Ovary (tissue), 9 donors: ENCODE data around the gene AQP12A. TPM values are rescaled to one million over a fixed set of nuclear protein-coding genes. Genes with fewer than 3 reads are reported as not detected.

Experiments
- DNase-seq, 5 donors: peaks; one replicate each; pipeline ENCODE4 v3.0.0-alpha.2; 2019 to 2020
- H3K27ac ChIP-seq, 2 donors: fragments of 200-600 bp; one replicate each; pipeline versions ENCODE4 v1.5.1 to v1.8.0; 2019 to 2022
- H3K27me3 ChIP-seq: fragments of 200-600 bp; one replicate; pipeline ENCODE4 v1.8.0; 2022
- H3K36me3 ChIP-seq: fragments of 200-600 bp; sonication (generic); one replicate; pipeline ENCODE4 v1.5.1; 2019
- H3K4me1 ChIP-seq: one replicate; pipeline ENCODE4 v1.8.1; 2013; ENCODE audit warnings: mild to moderate bottlenecking, moderate library complexity; ENCODE audit not compliant: insufficient read depth
- H3K4me3 ChIP-seq: fragments of 200-600 bp; sonication (generic); one replicate; pipeline ENCODE4 v1.5.1; 2017
- H3K9me3 ChIP-seq, 2 donors: fragments of 200-600 bp in 1 of 2; sonication (generic) in 1 of 2; one replicate each; pipeline versions ENCODE4 v1.5.1 to v1.8.1; 2013 to 2019; ENCODE audit warnings: mild to moderate bottlenecking in 1 of 2, moderate library complexity in 1 of 2
- EP300 ChIP-seq: sonication (generic); formaldehyde crosslinking; IDR thresholded peaks from one replicate; pipeline ENCODE4 v1.6.1; 2017; ENCODE audit warnings: antibody characterized with exemption
- POLR2A ChIP-seq: fragments of 450-650 bp; IDR thresholded peaks from one replicate; pipeline ENCODE4 v1.6.1; 2017; ENCODE audit warnings: antibody characterized with exemption, mild to moderate bottlenecking, moderate library complexity
- WGBS, 3 donors: extraction: QIAGEN DNeasy Blood & Tissue Kit in 1 of 3; methylation state at CpG; one replicate each; pipeline versions ENCODE4 v1.1.5 to v1.1.7; 2013 to 2017; 5-methylcytosine and 5-hydroxymethylcytosine counted together
- intact Hi-C, 4 donors: fragments of 100-400 bp; cut with DNase I; formaldehyde crosslinking; loops; one replicate each; pipeline versions ENCODE4 v1.11.0 to v1.15.1; 2022 to 2023
- polyA plus RNA-seq, 2 donors: library from polyadenylated mRNA; stranded (reverse); fragments of 200-250 nt in 1 of 2; fragments of 350-450 nt in 1 of 2; fragmentation: Illumina TruSeq in 1 of 2; extraction: RNeasy Lipid Tissue Mini Kit (QIAGEN cat#74804) in 1 of 2; gene quantifications; one replicate each; pipeline ENCODE4 v1.2.3, GENCODE V29; 2013 to 2014
- total RNA-seq, 7 donors: library from RNA; depleted of rRNA in 2 of 7; stranded (reverse); fragments of >200 nt in 2 of 7; fragmentation: NEBNext Ultra II Directional in 3 of 7; extraction: Animal tissue kit (Norgen Biotek cat#: 25700) in 3 of 7; gene quantifications; one replicate each; pipeline versions ENCODE4 v1.1.0 to v1.2.4, GENCODE V29; 2016 to 2023
- TF ChIP-seq, protein P1 (sequence below), 3 donors: fragments of 450-650 bp in 2 of 3; fragments of 200-600 bp in 1 of 3; IDR thresholded peaks; one replicate each; pipeline versions ENCODE4 v1.5.1 to v1.8.0; 2016 to 2022; ENCODE audit warnings: antibody characterized with exemption in 3 of 3, mild to moderate bottlenecking in 1 of 3
- donor health status: DM: no; HTN: no; CAD: no; lungs with moderate emphysema.
- donor health status: DM: no; HTN: no; CAD: no.
- donor health status: Bipolar disorder and iron deficiency.
- donor health status: DM: yes; HTN: yes; CAD: no.
- donor health status: DM: no; HTN: no; CAD: no.
- donor health status: DM: yes; HTN: yes; CAD: no.

The AQP12A gene
- total and polyA plus RNA-seq, 9 donors, result not detected

GRCh38 chr2:240643811-240644150 lies 47.9 kb upstream of the AQP12A start:
- Histone ChIP-seq H3K4me3 (no peak overlapping the region), H3K27me3 (no peaks in the 10 kb centered on the region), H3K4me1 (no peaks in the 10 kb centered on the region), H3K9me3 (no peaks in the 10 kb centered on the region), H3K27ac (no peak overlapping the region), H3K36me3 (no peaks in the 10 kb centered on the region)
- DNase-seq, result no peak
- 75 to 79% (median 77%) methylated on average over 15 of the region's 15 CpGs for WGBS, 3 donors
- TF ChIP-seq, protein P1, sequence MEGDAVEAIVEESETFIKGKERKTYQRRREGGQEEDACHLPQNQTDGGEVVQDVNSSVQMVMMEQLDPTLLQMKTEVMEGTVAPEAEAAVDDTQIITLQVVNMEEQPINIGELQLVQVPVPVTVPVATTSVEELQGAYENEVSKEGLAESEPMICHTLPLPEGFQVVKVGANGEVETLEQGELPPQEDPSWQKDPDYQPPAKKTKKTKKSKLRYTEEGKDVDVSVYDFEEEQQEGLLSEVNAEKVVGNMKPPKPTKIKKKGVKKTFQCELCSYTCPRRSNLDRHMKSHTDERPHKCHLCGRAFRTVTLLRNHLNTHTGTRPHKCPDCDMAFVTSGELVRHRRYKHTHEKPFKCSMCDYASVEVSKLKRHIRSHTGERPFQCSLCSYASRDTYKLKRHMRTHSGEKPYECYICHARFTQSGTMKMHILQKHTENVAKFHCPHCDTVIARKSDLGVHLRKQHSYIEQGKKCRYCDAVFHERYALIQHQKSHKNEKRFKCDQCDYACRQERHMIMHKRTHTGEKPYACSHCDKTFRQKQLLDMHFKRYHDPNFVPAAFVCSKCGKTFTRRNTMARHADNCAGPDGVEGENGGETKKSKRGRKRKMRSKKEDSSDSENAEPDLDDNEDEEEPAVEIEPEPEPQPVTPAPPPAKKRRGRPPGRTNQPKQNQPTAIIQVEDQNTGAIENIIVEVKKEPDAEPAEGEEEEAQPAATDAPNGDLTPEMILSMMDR (IDR thresholded peaks at IDR 0.05), result no peak
- TF ChIP-seq POLR2A, result no peak
- TF ChIP-seq EP300, result no peak
- intact Hi-C loops, result no loop called here

DNA sequence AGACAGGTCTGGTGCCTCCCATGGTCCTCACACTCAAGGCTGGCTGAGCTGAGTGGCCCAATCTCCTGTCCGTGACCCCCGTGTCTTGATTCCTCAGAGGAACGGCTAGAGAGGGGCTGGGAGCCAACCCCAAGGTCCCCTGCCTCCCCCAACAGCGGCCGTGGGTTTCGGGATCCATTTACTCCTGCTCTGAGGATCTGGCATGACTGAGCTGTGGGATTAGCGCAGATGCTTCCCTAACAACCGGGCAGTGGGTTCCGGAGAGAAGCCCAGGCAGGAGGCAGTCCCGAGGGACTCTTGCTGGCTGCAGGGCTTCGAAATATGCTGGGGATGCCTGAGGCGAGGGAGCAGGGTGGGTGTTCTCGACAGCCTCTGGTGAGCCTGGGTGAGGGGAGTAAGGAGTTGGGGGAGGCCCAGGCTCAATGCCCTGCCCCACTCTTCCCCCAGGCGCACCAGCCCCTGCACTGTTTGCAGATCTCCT lies 47.5 kb upstream of the AQP12A start:
- intact Hi-C loops, result no loop called here
- Histone ChIP-seq H3K4me3 (no peak overlapping the region), H3K36me3 (no peaks in the 10 kb centered on the region), H3K27ac (no peak overlapping the region), H3K27me3 (no peaks in the 10 kb centered on the region), H3K4me1 (no peaks in the 10 kb centered on the region), H3K9me3 (no peaks in the 10 kb centered on the region)
- DNase-seq, result no peak
- TF ChIP-seq POLR2A (no peak), EP300 (no peak)
- TF ChIP-seq, protein P1 (IDR thresholded peaks at IDR 0.05), result no peak
- 37 to 44% (median 40%) methylated on average over 11 to 14 of the region's 14 CpGs for WGBS, 3 donors

DNA sequence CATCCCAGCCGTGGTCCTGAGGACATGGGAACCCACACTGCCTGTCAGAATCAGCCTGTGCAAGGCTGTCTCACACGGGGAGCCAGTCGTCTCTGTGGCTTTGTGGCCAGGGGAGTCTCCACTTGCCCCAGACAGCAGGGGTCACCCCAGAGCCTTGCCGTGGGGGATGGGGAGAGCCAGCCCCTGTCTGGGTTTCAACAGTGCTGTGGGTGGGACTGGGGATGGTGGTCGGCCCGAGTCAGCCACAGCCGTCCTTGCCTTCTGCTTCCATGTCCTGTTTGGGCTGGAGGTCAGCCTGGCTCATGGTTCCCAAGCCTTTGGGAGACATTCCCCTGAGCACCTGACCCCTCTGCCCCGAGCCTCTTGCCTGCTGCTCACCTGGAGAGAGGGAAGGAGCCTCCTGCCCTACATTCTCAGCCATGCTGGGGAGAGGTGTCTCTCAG lies 46.8 kb upstream of the AQP12A start:
- 44 to 55% (median 46%) methylated on average over 6 to 8 of the region's 8 CpGs for WGBS, 3 donors
- H3K27me3 ChIP-seq, result no peaks in the 10 kb centered on the region

GRCh38 chr2:240645346-240645745 lies 46.3 kb upstream of the AQP12A start:
- H3K9me3 ChIP-seq, result no peaks in the 10 kb centered on the region
- intact Hi-C loops, result no loop called here
- WGBS, 3 donors, result 80 to 90% (median 82%) methylated on average over 10 of the region's 10 CpGs
- H3K27ac ChIP-seq, result no peak overlapping the region
- no peak overlapping the region for H3K4me3 ChIP-seq
- H3K4me1 ChIP-seq, result no peaks in the 10 kb centered on the region
- no peak for DNase-seq
- no peak for TF ChIP-seq EP300
- no peak for TF ChIP-seq POLR2A
- TF ChIP-seq, protein P1 (IDR thresholded peaks at IDR 0.05), result no peak
- H3K36me3 ChIP-seq, result no peaks in the 10 kb centered on the region
- H3K27me3 ChIP-seq, result no peaks in the 10 kb centered on the region

More for the DNA sequence above, 46.8 kb upstream of the AQP12A start:
- Histone ChIP-seq H3K9me3 (no peaks in the 10 kb centered on the region), H3K4me3 (no peak overlapping the region), H3K36me3 (no peaks in the 10 kb centered on the region), H3K4me1 (no peaks in the 10 kb centered on the region), H3K27ac (no peak overlapping the region)
- intact Hi-C loops, result no loop called here
- TF ChIP-seq EP300 (no peak), POLR2A (no peak)
- TF ChIP-seq, protein P1 (IDR thresholded peaks at IDR 0.05), result no peak
- DNase-seq, result no peak
